Muscle of leg (tissue), 11 donors: ENCODE measurements around the gene GNG4. TPM values are rescaled to one million over a fixed set of nuclear protein-coding genes. Genes with fewer than 3 reads are reported as not detected.
"Not testable (repeated sequence)": the region's sequence is repeated elsewhere in the genome, so short reads cannot be mapped to it uniquely, and the experiment has no call there.

ENCODE experiments used
- DNase-seq: peaks from one replicate; pipeline ENCODE4 v3.0.0; 2013
- H3K27ac ChIP-seq: one replicate; pipeline ENCODE4 v1.5.1; 2013; ENCODE audit warnings: mild to moderate bottlenecking, low read length, control low read depth
- H3K27me3 ChIP-seq: one replicate; pipeline ENCODE4 v1.6.1; 2013; ENCODE audit warnings: low read length; ENCODE audit not compliant: control insufficient read depth, insufficient read depth
- H3K36me3 ChIP-seq: one replicate; pipeline ENCODE4 v1.6.1; 2013; ENCODE audit warnings: low read length; ENCODE audit not compliant: control insufficient read depth, insufficient read depth
- H3K4me1 ChIP-seq: one replicate; pipeline ENCODE4 v1.6.1; 2013; ENCODE audit warnings: low read length; ENCODE audit not compliant: control insufficient read depth, insufficient read depth
- H3K4me3 ChIP-seq: one replicate; pipeline ENCODE4 v1.5.1; 2013; ENCODE audit warnings: low read length, control low read depth
- H3K9me3 ChIP-seq: replicated peaks from 2 replicates; pipeline ENCODE4 v1.6.1; 2013; ENCODE audit warnings: low read depth, low read length; ENCODE audit not compliant: control insufficient read depth
- WGBS: methylation state at CpG from one replicate; pipeline ENCODE4 v1.1.5; 2013; ENCODE audit warnings: missing lambda C conversion rate; ENCODE audit not compliant: insufficient coverage; 5-methylcytosine and 5-hydroxymethylcytosine counted together
- polyA plus RNA-seq, 8 donors: library from polyadenylated mRNA; unstranded; fragments of 120-200 nt; gene quantifications; one replicate each; pipeline versions ENCODE4 v1.2.1 to v1.2.3, GENCODE V29; 2013; ENCODE audit warnings: inconsistent platforms in 1 of 8, low replicate concordance in 1 of 8; ENCODE audit not compliant: insufficient read length in 8 of 8, insufficient read depth in 1 of 8
- total RNA-seq: library from RNA; stranded (reverse); fragments of 120-200 nt; gene quantifications from one replicate; pipeline ENCODE4 v1.2.4, GENCODE V29; 2013

The GNG4 gene
- total and polyA plus RNA-seq, 9 donors, result 0.27 to 4.0 (median 0.60) TPM

DNA sequence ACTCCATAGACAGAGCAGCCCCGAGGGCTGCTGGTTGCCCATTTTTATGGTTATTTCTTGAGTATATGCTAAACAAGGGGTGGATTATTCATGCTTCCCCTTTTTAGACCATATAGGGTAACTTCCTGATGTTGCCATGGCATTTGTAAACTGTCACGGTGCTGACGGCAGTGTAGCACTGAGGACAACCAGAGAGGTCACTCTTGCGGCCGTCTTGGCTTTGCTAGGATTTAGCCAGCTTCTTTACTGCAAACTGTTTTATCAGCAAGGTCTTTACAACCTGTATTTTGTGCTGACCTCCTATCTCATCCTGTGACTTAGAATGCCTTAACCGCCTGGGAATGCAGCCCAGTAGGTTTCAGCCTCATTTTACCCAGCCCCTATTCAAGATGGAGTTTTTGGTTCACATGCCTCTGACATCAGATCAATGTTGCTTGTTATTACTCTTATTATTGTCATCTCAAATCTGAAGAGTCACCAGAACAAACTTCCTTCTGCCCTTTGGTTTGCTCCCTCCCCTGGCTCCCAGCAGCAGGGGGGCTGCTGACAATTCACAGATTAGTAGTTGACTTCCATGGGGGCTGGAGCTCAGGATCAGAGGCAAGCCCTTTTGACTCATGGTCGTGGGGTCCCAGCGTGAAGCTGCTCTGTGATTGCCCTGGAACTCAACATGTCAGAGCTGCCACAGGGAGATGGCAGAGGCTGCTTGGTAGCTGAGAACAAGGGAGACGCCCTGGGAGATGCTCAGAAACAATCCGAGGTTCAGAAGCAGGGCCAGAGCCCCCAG is 103.0 kb downstream of the GNG4 start:
- not testable (repeated sequence) for H3K4me1 ChIP-seq, H3K27me3 ChIP-seq, DNase-seq, H3K27ac ChIP-seq, H3K36me3 ChIP-seq, H3K4me3 ChIP-seq, H3K9me3 ChIP-seq
- 36% methylated on average over 8 of the region's 10 CpGs for WGBS

DNA sequence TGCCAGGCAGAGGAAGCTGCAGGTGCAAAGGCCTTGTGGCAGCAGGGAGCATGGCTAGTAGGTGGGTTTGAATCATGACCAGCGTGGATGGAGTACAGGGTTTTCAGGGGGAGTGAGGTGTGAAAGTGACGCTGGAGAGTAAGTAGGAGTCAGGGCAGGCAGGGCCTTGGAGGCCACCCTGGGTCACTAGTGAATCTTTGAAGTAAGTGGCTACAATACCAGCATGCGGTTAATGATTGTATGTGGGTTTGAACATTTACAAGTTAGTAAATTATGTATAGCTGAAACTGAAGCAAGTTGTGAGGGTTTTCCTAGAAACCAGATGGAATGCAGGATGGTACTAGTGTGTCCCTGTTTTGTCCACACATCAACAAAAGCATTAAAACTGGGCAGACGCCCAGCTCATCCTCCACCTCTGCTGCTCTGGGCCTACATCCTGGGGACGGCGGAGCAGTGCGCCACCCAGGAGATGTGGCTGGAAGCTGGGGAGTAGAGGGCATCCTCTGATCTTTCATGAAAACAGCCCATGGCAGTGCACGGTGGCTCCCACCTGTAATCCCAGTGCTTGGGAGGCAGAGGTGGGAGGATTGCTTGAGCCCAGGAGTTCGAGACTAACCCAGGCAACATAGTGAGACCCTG is 104.2 kb downstream of the GNG4 start:
- 94% methylated on average over 3 of the region's 9 CpGs for WGBS
- Histone ChIP-seq H3K27ac (no peak overlapping the region), H3K4me3 (no peak overlapping the region), H3K9me3 (no peaks in the 10 kb centered on the region), H3K36me3 (no peaks in the 10 kb centered on the region), H3K4me1 (no peaks in the 10 kb centered on the region), H3K27me3 (no peaks in the 10 kb centered on the region)
- DNase-seq, result no peak

GRCh38 chr1:235542845-235543244 is 106.7 kb downstream of the GNG4 start:
- not testable (repeated sequence) for H3K27ac ChIP-seq, H3K4me1 ChIP-seq, H3K27me3 ChIP-seq, H3K36me3 ChIP-seq, H3K4me3 ChIP-seq, H3K9me3 ChIP-seq, DNase-seq
- 100% methylated on average over 1 of the region's 7 CpGs for WGBS

- H3K27me3 ChIP-seq, result no peaks in the 10 kb centered on the region
- no peak for DNase-seq
- no peak overlapping the region for H3K4me3 ChIP-seq
- no peaks in the 10 kb centered on the region for H3K9me3 ChIP-seq
- 80% methylated on average over 3 of the region's 8 CpGs for WGBS
- no peaks in the 10 kb centered on the region for H3K36me3 ChIP-seq
- H3K4me1 ChIP-seq, result no peaks in the 10 kb centered on the region
- no peak overlapping the region for H3K27ac ChIP-seq
Measured at GRCh38 chr1:235533476-235534168, 116.0 kb downstream of the GNG4 start.

GRCh38 chr1:235532360-235532759 is 117.2 kb downstream of the GNG4 start:
- Histone ChIP-seq H3K4me1 (no peaks in the 10 kb centered on the region), H3K27me3 (no peaks in the 10 kb centered on the region), H3K4me3 (no peak overlapping the region), H3K36me3 (no peaks in the 10 kb centered on the region), H3K27ac (no peak overlapping the region), H3K9me3 (no peaks in the 10 kb centered on the region)
- WGBS, result 80% methylated on average over 1 of the region's 2 CpGs
- no peak for DNase-seq

GRCh38 chr1:235527196-235527814 is 122.3 kb downstream of the GNG4 start:
- H3K36me3 ChIP-seq, result no peaks in the 10 kb centered on the region
- H3K4me3 ChIP-seq, result no peak overlapping the region
- H3K27ac ChIP-seq, result no peak overlapping the region
- H3K27me3 ChIP-seq, result no peaks in the 10 kb centered on the region
- whole genome bisulfite sequencing, result 79% methylated on average over 2 of the region's 4 CpGs
- H3K4me1 ChIP-seq, result no peaks in the 10 kb centered on the region
- no peaks in the 10 kb centered on the region for H3K9me3 ChIP-seq
- DNase-seq, result no peak

DNA sequence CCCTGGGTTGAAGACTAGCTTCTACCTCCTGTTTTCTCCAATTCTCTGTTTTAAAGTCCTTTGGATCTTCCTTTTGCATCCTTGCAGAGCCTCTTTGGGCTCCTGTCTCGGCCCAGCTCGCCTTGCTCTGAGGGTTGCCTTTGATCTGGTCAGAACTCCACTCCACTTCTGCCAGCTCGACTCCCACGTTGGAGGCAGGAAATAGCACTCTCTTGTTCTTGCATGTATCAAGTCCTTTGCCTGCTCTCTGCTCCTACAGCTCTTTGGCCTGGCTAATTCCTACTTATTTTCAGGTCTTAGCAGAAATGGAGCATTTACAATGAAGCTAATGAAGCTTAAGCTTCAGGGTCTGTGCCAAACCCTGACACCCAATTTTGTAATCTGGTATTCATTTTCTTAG is 124.3 kb downstream of the GNG4 start:
- Histone ChIP-seq H3K9me3 (no peaks in the 10 kb centered on the region), H3K4me1 (no peaks in the 10 kb centered on the region), H3K27me3 (no peaks in the 10 kb centered on the region), H3K4me3 (no peak overlapping the region), H3K36me3 (no peaks in the 10 kb centered on the region), H3K27ac (no peak overlapping the region)
- DNase-seq, result no peak
- 19% methylated on average over 4 of the region's 4 CpGs for WGBS

GRCh38 chr1:235516862-235517446 is 132.6 kb downstream of the GNG4 start:
- Histone ChIP-seq H3K9me3 (no peaks in the 10 kb centered on the region), H3K4me3 (no peak overlapping the region), H3K4me1 (no peaks in the 10 kb centered on the region), H3K36me3 (no peaks in the 10 kb centered on the region), H3K27me3 (no peaks in the 10 kb centered on the region), H3K27ac (no peak overlapping the region)
- DNase-seq, result no peak
- WGBS, result 75% methylated on average over 4 of the region's 6 CpGs

DNA sequence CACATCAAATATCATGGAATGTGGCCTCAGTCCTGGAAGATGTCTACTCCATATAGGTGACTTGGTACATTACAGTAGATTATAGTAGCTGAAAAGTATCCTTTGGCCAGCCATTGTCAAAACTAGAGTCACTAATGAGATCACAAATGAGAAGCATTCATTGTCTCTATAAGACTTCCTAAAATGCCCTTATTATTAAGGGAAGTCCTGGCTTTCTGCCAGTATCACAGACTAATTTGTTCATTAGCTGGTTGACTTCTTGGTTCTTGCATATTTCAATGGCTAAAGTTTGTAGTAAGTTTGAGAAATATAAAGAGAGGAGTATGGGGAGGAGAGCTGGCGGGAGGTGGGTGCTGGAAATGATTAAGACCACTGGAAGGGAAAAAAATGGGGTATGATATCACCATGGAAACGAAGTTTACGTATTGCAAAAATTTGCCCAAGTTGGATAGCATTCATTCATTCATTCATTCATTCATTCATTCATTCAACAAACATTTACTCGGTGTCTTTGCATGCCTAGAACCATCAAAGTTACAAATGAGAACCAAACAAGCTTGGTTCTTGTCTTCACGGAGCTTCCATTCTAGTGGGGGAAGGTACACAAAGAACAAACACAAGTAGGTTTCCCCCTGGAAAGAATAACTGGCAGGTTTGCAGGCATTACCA is 133.6 kb downstream of the GNG4 start:
- Histone ChIP-seq H3K36me3 (no peaks in the 10 kb centered on the region), H3K9me3 (no peaks in the 10 kb centered on the region), H3K27ac (no peak overlapping the region), H3K4me3 (no peak overlapping the region), H3K27me3 (no peaks in the 10 kb centered on the region), H3K4me1 (no peaks in the 10 kb centered on the region)
- WGBS, result 67% methylated on average over 1 of the region's 5 CpGs
- no peak for DNase-seq
